PFSK-1 (cell line): ENCODE measurements around the gene FAM228B.

Experiments
- FOXP2 ChIP-seq: optimal IDR thresholded peaks from 2 replicates; pipeline ENCODE3; 2011; ENCODE audit warnings: borderline replicate concordance, control low read depth, inconsistent platforms; ENCODE audit not compliant: insufficient read depth; ENCODE audit errors: extremely low read length, extremely low read depth
- POLR2AphosphoS5 ChIP-seq: IDR thresholded peaks from 2 replicates; pipeline ENCODE4 v1.6.1; 2012; ENCODE audit warnings: low read depth, mild to moderate bottlenecking, control low read depth, low read length, moderate library complexity
- SIN3A ChIP-seq: IDR thresholded peaks from 2 replicates; pipeline ENCODE4 v1.6.1; 2012; ENCODE audit warnings: mild to moderate bottlenecking, low read length, moderate library complexity, borderline replicate concordance; ENCODE audit not compliant: insufficient read depth
- TAF1 ChIP-seq: IDR thresholded peaks from 2 replicates; pipeline ENCODE4 v1.6.1; 2012; ENCODE audit warnings: low read length, control low read depth, borderline replicate concordance; ENCODE audit not compliant: insufficient read depth
- TF ChIP-seq, protein P1 (sequence below), 2 experiments: IDR thresholded peaks; 2 replicates each; pipeline versions ENCODE4 v1.6.1 to v1.8.0; 2011 to 2012; ENCODE audit warnings: low read depth in 2 of 2, low read length in 2 of 2, control low read depth in 1 of 2, inconsistent platforms in 1 of 2, mild to moderate bottlenecking in 1 of 2, moderate library complexity in 1 of 2; ENCODE audit not compliant: insufficient read depth in 1 of 2

Gene FAM228B

DNA sequence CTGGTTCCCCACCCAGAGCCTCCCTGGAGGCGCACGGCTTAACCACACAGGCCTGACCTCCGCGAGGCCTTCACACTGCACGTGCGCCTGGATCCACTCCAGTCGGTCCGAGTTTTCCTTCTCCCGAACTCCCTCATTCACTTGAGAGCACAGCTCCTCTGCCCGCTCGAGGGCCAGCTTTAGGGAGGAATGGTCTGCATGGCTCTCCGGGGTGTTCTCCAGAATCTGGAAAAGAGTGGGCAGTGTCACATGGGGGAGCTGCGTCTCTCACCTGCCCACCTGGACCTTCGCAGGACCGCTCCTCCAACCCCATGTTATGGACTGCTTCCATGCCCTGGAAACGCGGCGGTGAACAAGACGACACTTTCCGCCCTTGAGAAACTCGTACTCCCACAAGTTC lies 87.5 kb downstream of the FAM228B start:
- no peak for TF ChIP-seq SIN3A

DNA sequence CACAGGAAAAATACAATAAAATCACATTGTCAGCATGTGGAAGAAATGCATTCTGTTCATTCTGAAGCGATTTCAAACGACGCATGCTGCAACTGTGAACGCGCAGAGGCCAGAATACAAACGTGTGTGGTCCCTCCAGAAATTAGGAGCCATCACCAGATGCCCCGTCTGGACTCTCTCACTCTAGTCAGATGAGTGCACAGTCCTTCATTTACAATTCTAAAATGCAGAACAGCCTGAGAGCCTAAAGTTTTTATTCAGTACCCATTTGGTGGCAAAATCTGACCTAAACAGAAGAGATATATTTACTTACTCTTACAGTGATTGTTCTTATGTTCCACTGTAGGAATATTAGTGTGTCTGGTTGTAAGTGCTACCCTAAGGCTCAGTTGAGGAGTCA lies 88.1 kb downstream of the FAM228B start:
- TF ChIP-seq FOXP2 (no peak), TAF1 (no peak), POLR2AphosphoS5 (no peak), SIN3A (no peak)
- TF ChIP-seq, protein P1, sequence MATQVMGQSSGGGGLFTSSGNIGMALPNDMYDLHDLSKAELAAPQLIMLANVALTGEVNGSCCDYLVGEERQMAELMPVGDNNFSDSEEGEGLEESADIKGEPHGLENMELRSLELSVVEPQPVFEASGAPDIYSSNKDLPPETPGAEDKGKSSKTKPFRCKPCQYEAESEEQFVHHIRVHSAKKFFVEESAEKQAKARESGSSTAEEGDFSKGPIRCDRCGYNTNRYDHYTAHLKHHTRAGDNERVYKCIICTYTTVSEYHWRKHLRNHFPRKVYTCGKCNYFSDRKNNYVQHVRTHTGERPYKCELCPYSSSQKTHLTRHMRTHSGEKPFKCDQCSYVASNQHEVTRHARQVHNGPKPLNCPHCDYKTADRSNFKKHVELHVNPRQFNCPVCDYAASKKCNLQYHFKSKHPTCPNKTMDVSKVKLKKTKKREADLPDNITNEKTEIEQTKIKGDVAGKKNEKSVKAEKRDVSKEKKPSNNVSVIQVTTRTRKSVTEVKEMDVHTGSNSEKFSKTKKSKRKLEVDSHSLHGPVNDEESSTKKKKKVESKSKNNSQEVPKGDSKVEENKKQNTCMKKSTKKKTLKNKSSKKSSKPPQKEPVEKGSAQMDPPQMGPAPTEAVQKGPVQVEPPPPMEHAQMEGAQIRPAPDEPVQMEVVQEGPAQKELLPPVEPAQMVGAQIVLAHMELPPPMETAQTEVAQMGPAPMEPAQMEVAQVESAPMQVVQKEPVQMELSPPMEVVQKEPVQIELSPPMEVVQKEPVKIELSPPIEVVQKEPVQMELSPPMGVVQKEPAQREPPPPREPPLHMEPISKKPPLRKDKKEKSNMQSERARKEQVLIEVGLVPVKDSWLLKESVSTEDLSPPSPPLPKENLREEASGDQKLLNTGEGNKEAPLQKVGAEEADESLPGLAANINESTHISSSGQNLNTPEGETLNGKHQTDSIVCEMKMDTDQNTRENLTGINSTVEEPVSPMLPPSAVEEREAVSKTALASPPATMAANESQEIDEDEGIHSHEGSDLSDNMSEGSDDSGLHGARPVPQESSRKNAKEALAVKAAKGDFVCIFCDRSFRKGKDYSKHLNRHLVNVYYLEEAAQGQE (IDR thresholded peaks at IDR 0.05; ENCODE audit: insufficient read depth in 1 of 2, low read depth in 2 of 2, low read length in 2 of 2) = no peak

DNA sequence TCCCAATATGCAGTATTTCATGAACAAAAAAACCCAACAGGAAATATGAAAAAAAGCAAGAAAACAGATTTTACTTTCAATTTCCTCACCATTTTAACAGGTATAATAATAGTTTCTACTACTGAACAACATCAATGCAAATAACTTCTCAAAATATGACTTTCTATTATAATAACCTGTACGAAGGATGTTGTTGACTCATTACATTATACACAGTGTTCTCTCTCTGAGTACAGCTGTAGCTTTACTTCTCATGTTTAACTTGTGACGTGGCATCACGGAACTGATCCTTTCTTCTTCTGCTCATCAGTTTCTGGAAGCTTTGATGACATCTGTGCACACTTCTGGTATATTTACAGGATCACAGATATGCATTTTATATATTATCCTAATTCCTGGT lies 91.6 kb downstream of the FAM228B start:
- TF ChIP-seq FOXP2 = no peak
- no peak for TF ChIP-seq POLR2AphosphoS5
- no peak for TF ChIP-seq TAF1
- TF ChIP-seq SIN3A = no peak
- TF ChIP-seq, protein P1 (IDR thresholded peaks at IDR 0.05; ENCODE audit: insufficient read depth in 1 of 2, low read depth in 2 of 2, low read length in 2 of 2) = no peak
